ENCODE results near the gene C3orf22.

DNA sequence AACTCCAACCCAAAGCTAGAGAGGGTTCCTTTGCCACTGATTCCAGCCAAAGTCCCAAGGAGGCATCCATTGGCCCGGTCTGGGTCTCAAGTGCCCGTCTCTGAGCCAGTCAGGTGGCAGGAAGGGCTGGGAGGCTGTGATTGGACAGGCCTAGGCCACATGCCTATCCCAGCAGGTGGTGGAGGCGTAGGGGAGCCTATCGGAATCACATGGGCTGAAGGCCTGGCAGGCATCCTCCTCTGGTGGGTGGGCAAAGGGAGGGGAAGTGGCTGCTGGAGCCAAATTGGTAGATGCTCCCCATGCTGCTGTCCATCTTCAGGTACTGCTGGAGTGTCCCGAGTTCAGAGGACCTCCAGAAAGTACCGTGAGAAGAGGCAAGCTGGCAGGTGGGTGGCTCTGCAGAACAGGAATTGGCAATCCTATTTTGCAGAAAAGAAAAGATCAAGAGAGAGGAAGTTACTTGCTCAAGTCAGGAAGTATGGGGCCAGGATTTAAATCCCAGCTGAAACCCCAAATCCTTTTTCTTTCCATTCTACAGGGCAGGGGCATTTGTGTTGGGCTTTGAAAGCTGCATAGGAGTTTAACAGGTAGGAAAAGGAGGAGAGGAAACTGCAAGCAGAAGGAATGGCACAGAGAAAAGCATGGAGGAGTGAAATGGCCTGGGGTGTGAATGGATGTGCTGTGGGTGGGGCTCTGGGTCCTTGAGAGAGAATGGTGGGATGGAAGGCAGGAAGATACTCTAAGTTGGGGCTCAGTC, 31.1 kb downstream of the C3orf22 start:
- TF ChIP-seq POLR2A (IDR thresholded peaks at IDR 0.05; ENCODE audit: low read depth, low read length), result no peak
- no peak for TF ChIP-seq POU2F2 (IDR thresholded peaks at IDR 0.05; ENCODE audit: low read depth, low read length)
